ENCODE data around the gene LEPROT. TPM values are rescaled to one million over a fixed set of nuclear protein-coding genes. Genes with fewer than 3 reads are reported as not detected.

LEPROT gene
- total RNA-seq, 1 donor from 2014 or later, result 107 TPM

DNA sequence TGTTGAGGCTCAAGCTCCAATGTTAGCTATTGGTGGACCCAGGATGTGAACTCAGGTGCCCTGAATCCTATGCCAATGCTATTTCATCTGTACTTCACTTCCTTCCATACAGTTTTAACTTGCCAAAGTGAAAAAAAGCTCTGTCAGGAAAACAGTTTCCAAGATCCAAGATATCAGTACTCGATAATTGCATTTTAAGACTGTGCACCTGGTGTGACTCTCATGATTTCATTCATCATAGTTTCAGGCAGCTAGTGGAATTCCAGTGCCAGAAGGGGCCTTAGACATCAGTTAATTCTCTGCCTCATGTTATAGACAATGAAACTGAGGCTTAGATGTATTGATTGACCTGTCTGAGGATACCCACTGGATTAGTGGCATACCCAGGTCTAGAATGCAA lies 26.5 kb upstream of the LEPROT start:
- Histone ChIP-seq H3K27me3 (no peaks in the 10 kb centered on the region), H3K4me3 (no peak overlapping the region), H3K9me3 (no peaks in the 10 kb centered on the region), H3K36me3 (no peaks in the 10 kb centered on the region), H3K27ac (no peak overlapping the region), H3K4me1 (no peaks in the 10 kb centered on the region)
- intact Hi-C loops (cut with DNase I), result no loop called here
- TF ChIP-seq, protein P1, sequence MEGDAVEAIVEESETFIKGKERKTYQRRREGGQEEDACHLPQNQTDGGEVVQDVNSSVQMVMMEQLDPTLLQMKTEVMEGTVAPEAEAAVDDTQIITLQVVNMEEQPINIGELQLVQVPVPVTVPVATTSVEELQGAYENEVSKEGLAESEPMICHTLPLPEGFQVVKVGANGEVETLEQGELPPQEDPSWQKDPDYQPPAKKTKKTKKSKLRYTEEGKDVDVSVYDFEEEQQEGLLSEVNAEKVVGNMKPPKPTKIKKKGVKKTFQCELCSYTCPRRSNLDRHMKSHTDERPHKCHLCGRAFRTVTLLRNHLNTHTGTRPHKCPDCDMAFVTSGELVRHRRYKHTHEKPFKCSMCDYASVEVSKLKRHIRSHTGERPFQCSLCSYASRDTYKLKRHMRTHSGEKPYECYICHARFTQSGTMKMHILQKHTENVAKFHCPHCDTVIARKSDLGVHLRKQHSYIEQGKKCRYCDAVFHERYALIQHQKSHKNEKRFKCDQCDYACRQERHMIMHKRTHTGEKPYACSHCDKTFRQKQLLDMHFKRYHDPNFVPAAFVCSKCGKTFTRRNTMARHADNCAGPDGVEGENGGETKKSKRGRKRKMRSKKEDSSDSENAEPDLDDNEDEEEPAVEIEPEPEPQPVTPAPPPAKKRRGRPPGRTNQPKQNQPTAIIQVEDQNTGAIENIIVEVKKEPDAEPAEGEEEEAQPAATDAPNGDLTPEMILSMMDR (IDR thresholded peaks at IDR 0.05), result no peak
- DNase-seq (no peak), ATAC-seq (no peak)

DNA sequence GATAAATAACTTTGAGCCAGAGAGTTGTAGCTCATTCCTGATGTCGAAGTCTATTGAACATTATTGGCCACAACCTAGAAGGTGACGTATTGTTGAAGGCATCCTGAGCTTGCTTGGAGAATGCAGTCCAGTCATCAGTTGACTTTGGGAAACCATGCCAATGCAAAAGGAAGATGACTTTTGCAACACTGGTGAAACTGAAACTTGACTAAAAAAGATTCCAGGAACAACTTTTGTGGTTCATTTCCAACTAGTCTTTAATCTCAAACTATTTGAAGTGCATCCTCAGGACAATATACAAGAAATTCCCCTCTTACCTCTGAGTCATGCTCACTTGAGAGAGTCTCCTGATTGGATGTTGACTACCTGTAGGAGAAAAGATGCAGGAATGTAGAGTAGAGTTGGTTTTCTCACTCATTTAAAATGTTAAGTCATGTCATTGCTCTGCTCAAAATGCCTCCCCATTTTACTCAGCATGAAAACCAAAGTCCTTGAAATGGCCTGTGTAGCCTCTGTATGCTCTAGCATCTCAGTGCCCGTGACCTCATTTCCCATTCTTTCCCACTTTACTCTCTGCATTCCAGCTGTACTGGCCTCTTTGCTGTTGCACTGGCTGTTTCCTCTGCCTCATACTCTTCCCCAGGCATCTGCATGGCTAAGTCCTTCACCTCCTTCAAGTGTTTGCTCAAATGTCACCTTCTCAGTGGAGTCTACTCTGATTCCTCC lies 24.4 kb upstream of the LEPROT start:
- Histone ChIP-seq H3K9me3 (no peaks in the 10 kb centered on the region), H3K4me3 (no peak overlapping the region), H3K4me1 (no peaks in the 10 kb centered on the region), H3K36me3 (no peaks in the 10 kb centered on the region), H3K27ac (no peak overlapping the region), H3K27me3 (no peaks in the 10 kb centered on the region)
- no peak for DNase-seq
- peak; percentile 88 for ATAC-seq
- TF ChIP-seq, protein P1 (IDR thresholded peaks at IDR 0.05), result no peak
- intact Hi-C loops (cut with DNase I), result no loop called here

DNA sequence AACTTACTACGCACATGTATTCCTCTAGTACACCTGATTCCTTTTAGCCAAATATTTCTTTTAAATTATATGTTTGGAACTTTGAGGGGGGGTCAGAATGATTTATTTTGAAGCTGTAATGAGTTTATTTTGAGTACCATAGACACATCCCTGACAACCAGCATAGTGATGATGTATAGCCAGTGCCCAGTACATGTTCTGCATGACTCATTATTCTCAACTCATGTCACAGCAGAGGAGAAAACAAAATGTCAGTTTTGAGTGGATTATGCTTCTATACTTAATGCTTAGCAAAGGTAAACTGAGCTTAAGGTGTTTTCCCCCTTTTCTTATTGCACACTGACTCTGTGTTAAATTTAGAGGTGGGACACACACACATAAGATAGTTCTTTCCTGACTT lies 22.4 kb upstream of the LEPROT start:
- intact Hi-C loops (cut with DNase I), result no loop called here
- Histone ChIP-seq H3K27me3 (no peaks in the 10 kb centered on the region), H3K36me3 (no peaks in the 10 kb centered on the region), H3K4me1 (no peaks in the 10 kb centered on the region), H3K9me3 (no peaks in the 10 kb centered on the region), H3K4me3 (no peak overlapping the region), H3K27ac (no peak overlapping the region)
- DNase-seq (no peak), ATAC-seq (no peak)
- TF ChIP-seq, protein P1 (IDR thresholded peaks at IDR 0.05), result no peak

DNA sequence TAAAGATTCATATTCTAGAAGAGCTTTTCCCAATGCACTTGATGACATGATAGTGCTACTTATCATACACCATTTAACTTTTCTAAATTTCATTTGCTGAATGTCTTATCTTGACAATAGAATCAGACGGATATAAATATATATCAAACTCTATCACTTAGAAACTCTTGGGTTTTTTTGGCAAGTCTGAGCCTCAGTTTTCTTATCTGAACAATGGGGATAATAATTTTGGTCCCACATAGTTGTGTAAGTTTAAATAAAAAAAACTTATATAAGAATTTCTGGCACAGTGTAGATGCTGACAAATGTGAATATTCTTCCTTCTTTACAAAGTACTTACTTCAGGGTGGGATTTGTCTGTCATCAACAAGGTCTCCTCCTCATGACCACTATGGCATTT lies 21.5 kb upstream of the LEPROT start:
- no peaks in the 10 kb centered on the region for H3K27me3 ChIP-seq
- H3K4me3 ChIP-seq, result no peak overlapping the region
- TF ChIP-seq, protein P1 (IDR thresholded peaks at IDR 0.05), result no peak
- no peaks in the 10 kb centered on the region for H3K4me1 ChIP-seq
- H3K27ac ChIP-seq, result no peak overlapping the region
- intact Hi-C loops (cut with DNase I), result no loop called here
- H3K9me3 ChIP-seq, result no peaks in the 10 kb centered on the region
- no peaks in the 10 kb centered on the region for H3K36me3 ChIP-seq
- no peak for ATAC-seq
- no peak for DNase-seq

DNA sequence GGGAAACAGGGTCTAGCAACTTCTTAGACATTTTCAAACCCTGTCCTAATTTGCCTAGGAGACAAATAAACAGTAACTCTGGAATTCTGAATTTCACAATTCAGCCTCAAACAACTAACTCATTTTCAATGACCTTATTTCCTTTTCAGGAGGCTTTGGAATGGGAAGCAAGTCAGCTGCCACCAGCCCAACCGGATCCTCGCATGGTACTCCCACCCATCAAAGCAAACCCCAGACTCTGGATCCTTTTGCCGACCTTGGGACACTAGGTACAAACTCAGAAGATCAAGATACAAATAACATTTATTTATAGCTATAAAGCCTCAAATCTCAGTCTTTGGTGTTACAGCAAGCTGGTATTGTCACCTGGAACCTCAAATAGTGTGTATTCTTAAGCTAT lies 18.9 kb upstream of the LEPROT start:
- ATAC-seq, result no peak
- H3K4me1 ChIP-seq, result no peaks in the 10 kb centered on the region
- intact Hi-C loops (cut with DNase I), result no loop called here
- no peaks in the 10 kb centered on the region for H3K27me3 ChIP-seq
- H3K36me3 ChIP-seq, result no peaks in the 10 kb centered on the region
- TF ChIP-seq, protein P1 (IDR thresholded peaks at IDR 0.05), result no peak
- no peaks in the 10 kb centered on the region for H3K9me3 ChIP-seq
- H3K27ac ChIP-seq, result no peak overlapping the region
- no peak overlapping the region for H3K4me3 ChIP-seq
- no peak for DNase-seq

DNA sequence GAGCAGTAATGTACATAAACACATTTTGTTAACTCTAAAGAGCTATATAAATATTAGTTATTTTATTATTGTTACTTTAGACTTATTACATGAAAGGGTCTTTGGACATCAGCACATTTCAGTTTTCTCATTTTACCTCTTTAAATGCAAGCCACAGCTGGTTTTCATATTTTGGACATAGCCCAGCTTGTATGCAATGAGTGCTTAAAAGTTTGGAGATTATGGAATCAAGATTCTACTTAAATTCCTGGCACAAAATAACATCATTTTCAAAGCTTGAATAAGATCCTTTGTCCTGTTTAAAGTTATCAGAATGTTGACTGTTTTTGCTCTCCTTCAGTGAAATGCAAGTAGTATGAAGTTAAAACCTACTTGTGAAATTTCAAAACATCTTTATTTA lies 15.5 kb upstream of the LEPROT start:
- no peak for DNase-seq
- Histone ChIP-seq H3K27ac (no peak overlapping the region), H3K4me1 (no peaks in the 10 kb centered on the region), H3K36me3 (no peaks in the 10 kb centered on the region), H3K9me3 (no peaks in the 10 kb centered on the region), H3K4me3 (no peak overlapping the region), H3K27me3 (no peaks in the 10 kb centered on the region)
- no peak for ATAC-seq
- TF ChIP-seq, protein P1 (IDR thresholded peaks at IDR 0.05), result no peak
- intact Hi-C loops (cut with DNase I), result no loop called here

All from upper lobe of right lung (tissue), 1 donor.